Osteocyte (in vitro differentiated cells): Measurements from ENCODE around the gene IL9R. TPM values are rescaled to one million over a fixed set of nuclear protein-coding genes. Genes with fewer than 3 reads are reported as not detected.
"Not testable (repeated sequence)": the region's sequence is repeated elsewhere in the genome, so short reads cannot be mapped to it uniquely, and the experiment has no call there.

Experiments
- DNase-seq: peaks from one replicate; pipeline ENCODE4 v3.0.0; 2021; ENCODE audit warnings: mixed read lengths; ENCODE audit not compliant: unreplicated experiment; ENCODE audit errors: extremely low spot score
- H3K27ac Mint-ChIP-seq: one replicate; pipeline ENCODE4 v1.8.0; 2021; ENCODE audit warnings: mild to moderate bottlenecking, mixed read lengths; ENCODE audit not compliant: unreplicated experiment
- H3K27me3 Mint-ChIP-seq: one replicate; pipeline ENCODE4 v1.8.0; 2021; ENCODE audit warnings: mixed read lengths; ENCODE audit not compliant: unreplicated experiment
- H3K36me3 Mint-ChIP-seq: one replicate; pipeline ENCODE4 v1.8.0; 2021; ENCODE audit warnings: mixed read lengths; ENCODE audit not compliant: unreplicated experiment
- H3K4me1 Mint-ChIP-seq: one replicate; pipeline ENCODE4 v1.8.0; 2021; ENCODE audit warnings: mixed read lengths; ENCODE audit not compliant: unreplicated experiment
- H3K4me3 Mint-ChIP-seq: one replicate; pipeline ENCODE4 v1.8.0; 2021; ENCODE audit warnings: mild to moderate bottlenecking, moderate library complexity, mixed read lengths; ENCODE audit not compliant: unreplicated experiment
- H3K9me3 Mint-ChIP-seq: one replicate; pipeline ENCODE4 v1.8.0; 2021; ENCODE audit warnings: mixed read lengths; ENCODE audit not compliant: unreplicated experiment
- CTCF ChIP-seq: fragments of 200-600 bp; sonication (generic); IDR thresholded peaks from 2 replicates; pipeline ENCODE4 v1.5.0; 2021; ENCODE audit warnings: antibody characterized with exemption, mild to moderate bottlenecking, moderate library complexity
- total RNA-seq: library from RNA; stranded (reverse); gene quantifications from 2 replicates; pipeline ENCODE4 v1.2.1, GENCODE V29; 2021

The IL9R gene
- total RNA-seq, 1 donor from 2014 or later, result not detected

- Mint-ChIP-seq H3K27me3 (no peaks in the 10 kb centered on the region), H3K9me3 (no peaks in the 10 kb centered on the region), H3K4me1 (no peaks in the 10 kb centered on the region), H3K27ac (no peak overlapping the region), H3K4me3 (no peak overlapping the region), H3K36me3 (no peaks in the 10 kb centered on the region)
- no peak for TF ChIP-seq CTCF
- no peak for DNase-seq
Observed at GRCh38 chrX:155983326-155983725, 14.2 kb upstream of the IL9R start.

DNA sequence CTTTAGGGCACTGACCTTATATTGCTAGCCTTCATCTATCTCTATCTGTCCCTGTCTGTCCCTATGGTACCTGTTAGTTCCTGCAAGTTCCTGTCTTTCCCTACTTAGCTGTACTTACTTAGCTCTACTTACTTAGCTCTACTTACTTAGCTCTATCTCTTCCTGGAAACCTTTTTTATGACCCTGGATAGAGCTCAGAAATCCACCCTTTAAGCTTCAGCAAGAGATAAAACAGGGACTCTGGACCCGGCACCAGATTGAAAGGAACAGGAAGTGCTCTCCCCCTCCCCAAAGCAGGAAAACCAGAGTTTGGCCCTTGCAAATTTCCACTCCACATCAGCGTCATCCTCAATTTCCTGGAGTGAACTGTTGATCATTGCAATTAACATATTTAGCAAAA lies 12.3 kb upstream of the IL9R start:
- H3K9me3 Mint-ChIP-seq, result peaks cover 5% of the 10 kb centered on the region

DNA sequence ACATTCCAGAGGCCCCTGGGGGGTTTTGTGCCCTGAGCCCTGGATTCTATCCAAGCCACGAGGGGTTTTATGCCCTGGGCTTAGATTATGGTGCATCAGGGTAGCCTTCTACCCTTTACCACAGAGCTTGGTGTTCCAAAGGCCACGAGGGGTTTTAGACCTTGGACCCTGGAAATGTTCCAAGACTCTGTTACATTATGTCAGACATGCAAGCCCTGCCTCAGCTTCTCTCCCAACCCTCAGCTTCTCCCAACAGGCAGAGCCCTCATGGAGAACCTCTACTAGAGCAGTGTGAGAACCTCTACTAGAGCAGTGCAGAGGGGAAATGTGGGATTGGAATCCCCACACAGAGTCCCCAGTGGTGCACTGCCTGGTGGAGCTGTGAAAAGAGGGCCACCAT lies 10.5 kb upstream of the IL9R start:
- not testable (repeated sequence) for H3K4me1 Mint-ChIP-seq, H3K27me3 Mint-ChIP-seq, H3K9me3 Mint-ChIP-seq, H3K36me3 Mint-ChIP-seq, H3K4me3 Mint-ChIP-seq, DNase-seq, H3K27ac Mint-ChIP-seq

More for the DNA sequence above, 12.3 kb upstream of the IL9R start:
- DNase-seq, result no peak
- no peak overlapping the region for H3K4me3 Mint-ChIP-seq
- H3K27ac Mint-ChIP-seq, result no peak overlapping the region
- H3K36me3 Mint-ChIP-seq, result no peaks in the 10 kb centered on the region
- TF ChIP-seq CTCF, result no peak
- H3K4me1 Mint-ChIP-seq, result no peaks in the 10 kb centered on the region
- no peaks in the 10 kb centered on the region for H3K27me3 Mint-ChIP-seq

- no peaks in the 10 kb centered on the region for H3K27me3 Mint-ChIP-seq
- no peak for TF ChIP-seq CTCF
- H3K36me3 Mint-ChIP-seq, result no peaks in the 10 kb centered on the region
- no peak overlapping the region for H3K27ac Mint-ChIP-seq
- no peak for DNase-seq
- H3K4me3 Mint-ChIP-seq, result no peak overlapping the region
- H3K9me3 Mint-ChIP-seq, result peaks cover 5% of the 10 kb centered on the region
- H3K4me1 Mint-ChIP-seq, result no peaks in the 10 kb centered on the region
Observed at GRCh38 chrX:155988859-155989258, 8.6 kb upstream of the IL9R start.

DNA sequence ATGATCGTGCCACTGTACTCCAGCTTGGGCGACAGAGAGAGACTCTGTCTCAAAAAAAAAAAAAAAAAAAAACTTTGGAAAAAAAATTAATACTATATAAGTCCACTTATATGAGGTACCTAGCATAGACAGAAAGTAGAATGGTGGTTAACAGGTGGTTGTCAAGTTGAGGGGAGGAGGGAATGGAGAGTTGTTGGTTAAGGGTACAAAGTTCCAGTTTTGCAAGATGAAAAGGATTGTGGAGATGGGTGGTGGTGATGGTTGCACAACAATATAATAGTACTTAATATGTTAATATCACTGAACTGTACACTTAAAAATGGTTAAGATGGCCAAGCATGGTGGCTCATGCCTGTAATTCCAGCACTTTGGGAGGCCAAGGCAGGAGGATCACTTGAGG lies 4.1 kb upstream of the IL9R start:
- Mint-ChIP-seq H3K27ac (no peak overlapping the region), H3K4me1 (no peaks in the 10 kb centered on the region), H3K27me3 (no peaks in the 10 kb centered on the region), H3K4me3 (no peak overlapping the region), H3K36me3 (no peaks in the 10 kb centered on the region), H3K9me3 (peaks cover 5% of the 10 kb centered on the region)
- DNase-seq, result no peak
- TF ChIP-seq CTCF, result no peak

- Mint-ChIP-seq H3K27ac (no peak overlapping the region), H3K4me1 (no peaks in the 10 kb centered on the region), H3K4me3 (no peak overlapping the region), H3K27me3 (no peaks in the 10 kb centered on the region), H3K9me3 (no peaks in the 10 kb centered on the region), H3K36me3 (no peaks in the 10 kb centered on the region)
- DNase-seq, result peak; percentile 13
- TF ChIP-seq CTCF, result no peak
Observed at GRCh38 chrX:155995321-155995875, 2.1 kb upstream of the IL9R start.
